Panc1 (cell line): ENCODE results near the gene BMP8B.

Experiments used
- CTCF ChIP-seq: fragments of 450-650 bp; IDR thresholded peaks from 2 replicates; pipeline ENCODE4 v1.5.1; 2017; ENCODE audit warnings: mild to moderate bottlenecking
- POLR2AphosphoS5 ChIP-seq: IDR thresholded peaks from 2 replicates; pipeline ENCODE4 v1.6.1; 2012; ENCODE audit warnings: mild to moderate bottlenecking, low read depth, low read length, moderate library complexity
- SIN3A ChIP-seq: IDR thresholded peaks from 2 replicates; pipeline ENCODE4 v1.6.1; 2012; ENCODE audit warnings: low read depth, mild to moderate bottlenecking, low read length, moderate library complexity, borderline replicate concordance; ENCODE audit not compliant: insufficient read depth
- TCF7L2 ChIP-seq: IDR thresholded peaks from 2 replicates; pipeline ENCODE4 v1.6.1; 2011; ENCODE audit warnings: mild to moderate bottlenecking, low read depth, low read length, inconsistent platforms
- TF ChIP-seq, protein P1 (sequence below), 2 experiments: IDR thresholded peaks; 2 replicates each; pipeline ENCODE4 v1.6.1; 2011 to 2012; ENCODE audit warnings: low read depth in 2 of 2, control low read depth in 1 of 2, low read length in 1 of 2, mild to moderate bottlenecking in 1 of 2, moderate library complexity in 1 of 2; ENCODE audit not compliant: insufficient read depth in 1 of 2

DNA sequence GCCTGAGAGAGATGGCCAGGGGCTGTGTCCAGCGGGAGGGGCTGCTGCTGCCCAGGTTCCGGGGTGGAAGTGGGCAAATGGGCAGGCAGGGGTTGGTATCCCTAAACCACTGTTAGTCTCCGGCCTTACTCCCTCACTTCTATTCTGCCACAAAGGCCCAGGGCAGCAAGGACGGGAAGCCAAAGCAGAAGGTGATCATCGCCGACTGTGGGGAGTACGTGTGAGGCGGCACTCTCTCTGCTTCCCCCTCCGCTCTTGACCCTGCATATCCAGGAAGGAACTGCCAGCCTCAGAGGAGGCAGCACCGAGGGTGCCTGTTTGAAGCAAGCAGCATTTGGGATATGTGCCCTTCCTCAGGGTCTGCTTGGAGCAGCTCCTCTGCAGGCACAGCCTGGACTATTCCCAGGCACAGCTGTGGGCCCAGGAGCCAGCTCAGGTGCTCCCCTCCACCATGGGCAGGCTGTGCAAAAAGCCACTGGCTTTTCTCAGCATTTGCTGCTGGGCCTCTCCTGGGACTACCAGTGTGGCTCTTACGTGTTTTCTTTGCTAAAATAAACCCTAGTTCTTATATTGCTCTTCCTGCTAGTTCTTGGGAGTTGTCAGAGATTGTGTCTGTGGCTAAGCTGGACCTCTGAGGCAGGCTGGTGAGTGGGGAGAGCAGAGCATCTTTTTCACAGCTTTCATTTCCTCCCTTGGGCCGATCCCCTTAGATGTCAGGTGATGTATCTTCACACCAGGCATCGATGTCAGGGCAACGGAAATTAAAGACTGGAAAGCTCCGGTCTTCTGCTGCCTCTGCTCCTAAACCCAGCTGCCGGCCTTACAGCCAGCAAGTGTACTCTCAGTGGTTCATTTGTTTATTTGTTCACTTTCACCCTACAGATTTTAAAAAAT lies 35.3 kb downstream of the BMP8B start:
- no peak for TF ChIP-seq CTCF
- TF ChIP-seq TCF7L2 = no peak
- TF ChIP-seq, protein P1, sequence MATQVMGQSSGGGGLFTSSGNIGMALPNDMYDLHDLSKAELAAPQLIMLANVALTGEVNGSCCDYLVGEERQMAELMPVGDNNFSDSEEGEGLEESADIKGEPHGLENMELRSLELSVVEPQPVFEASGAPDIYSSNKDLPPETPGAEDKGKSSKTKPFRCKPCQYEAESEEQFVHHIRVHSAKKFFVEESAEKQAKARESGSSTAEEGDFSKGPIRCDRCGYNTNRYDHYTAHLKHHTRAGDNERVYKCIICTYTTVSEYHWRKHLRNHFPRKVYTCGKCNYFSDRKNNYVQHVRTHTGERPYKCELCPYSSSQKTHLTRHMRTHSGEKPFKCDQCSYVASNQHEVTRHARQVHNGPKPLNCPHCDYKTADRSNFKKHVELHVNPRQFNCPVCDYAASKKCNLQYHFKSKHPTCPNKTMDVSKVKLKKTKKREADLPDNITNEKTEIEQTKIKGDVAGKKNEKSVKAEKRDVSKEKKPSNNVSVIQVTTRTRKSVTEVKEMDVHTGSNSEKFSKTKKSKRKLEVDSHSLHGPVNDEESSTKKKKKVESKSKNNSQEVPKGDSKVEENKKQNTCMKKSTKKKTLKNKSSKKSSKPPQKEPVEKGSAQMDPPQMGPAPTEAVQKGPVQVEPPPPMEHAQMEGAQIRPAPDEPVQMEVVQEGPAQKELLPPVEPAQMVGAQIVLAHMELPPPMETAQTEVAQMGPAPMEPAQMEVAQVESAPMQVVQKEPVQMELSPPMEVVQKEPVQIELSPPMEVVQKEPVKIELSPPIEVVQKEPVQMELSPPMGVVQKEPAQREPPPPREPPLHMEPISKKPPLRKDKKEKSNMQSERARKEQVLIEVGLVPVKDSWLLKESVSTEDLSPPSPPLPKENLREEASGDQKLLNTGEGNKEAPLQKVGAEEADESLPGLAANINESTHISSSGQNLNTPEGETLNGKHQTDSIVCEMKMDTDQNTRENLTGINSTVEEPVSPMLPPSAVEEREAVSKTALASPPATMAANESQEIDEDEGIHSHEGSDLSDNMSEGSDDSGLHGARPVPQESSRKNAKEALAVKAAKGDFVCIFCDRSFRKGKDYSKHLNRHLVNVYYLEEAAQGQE (IDR thresholded peaks at IDR 0.05; ENCODE audit: insufficient read depth in 1 of 2, low read depth in 2 of 2, low read length in 1 of 2) = no peak
- no peak for TF ChIP-seq POLR2AphosphoS5
- no peak for TF ChIP-seq SIN3A
